ENCODE data around the gene ANO6.
"Not testable (repeated sequence)": the region's sequence is repeated elsewhere in the genome, so short reads cannot be mapped to it uniquely, and the experiment has no call there.

ANO6 gene

GRCh38 chr12:45260104-45260815 is 44.4 kb downstream of the ANO6 start:
- Histone ChIP-seq H3K36me3 (replicated peaks; ENCODE audit: insufficient read depth, low read length) (no peaks in the 10 kb centered on the region), H3K9ac (ENCODE audit: low read length) (no peak overlapping the region), H3K4me2 (ENCODE audit: low read depth, low read length) (no peak overlapping the region), H3K27ac (ENCODE audit: low read length) (no peak overlapping the region), H2AFZ (ENCODE audit: low read length) (no peak overlapping the region), H3K4me3 (ENCODE audit: low read length) (no peak overlapping the region), H3K9me2 (replicated peaks; ENCODE audit: insufficient read depth, low read length) (no peaks in the 10 kb centered on the region), H3K4me1 (ENCODE audit: low read length) (peaks cover 14% of the 10 kb centered on the region), H3K27me3 (replicated peaks; ENCODE audit: insufficient read depth, low read length) (no peaks in the 10 kb centered on the region), H3F3A (ENCODE audit: insufficient read depth, low read length) (peaks cover 4% of the 10 kb centered on the region; the same call in 1 of the 2 replicates), H4K20me1 (ENCODE audit: insufficient read depth, low read length) (no peaks in the 10 kb centered on the region), H3K9me3 (replicated peaks; ENCODE audit: insufficient read depth, low read length) (no peaks in the 10 kb centered on the region), H3K79me2 (ENCODE audit: low read length) (peaks cover 85% of the 10 kb centered on the region)
- no peak for DNase-seq
- TF ChIP-seq EZH2 (optimal IDR thresholded peaks at IDR 0.05; ENCODE audit: low read depth, low read length), result no peak
- TF ChIP-seq EZH2phosphoT487 (IDR thresholded peaks at IDR 0.05; ENCODE audit: low read length), result no peak
- TF ChIP-seq CTCF (IDR thresholded peaks at IDR 0.05; ENCODE audit: low read length), result no peak

- Histone ChIP-seq H3K36me3 (replicated peaks; ENCODE audit: insufficient read depth, low read length) (no peaks in the 10 kb centered on the region), H3K79me2 (ENCODE audit: low read length) (peaks cover 85% of the 10 kb centered on the region), H3K9ac (ENCODE audit: low read length) (no peak overlapping the region), H3K4me3 (ENCODE audit: low read length) (no peak overlapping the region), H3K4me2 (ENCODE audit: low read depth, low read length) (no peak overlapping the region), H3K9me3 (replicated peaks; ENCODE audit: insufficient read depth, low read length) (no peaks in the 10 kb centered on the region), H4K20me1 (ENCODE audit: insufficient read depth, low read length) (no peaks in the 10 kb centered on the region), H2AFZ (ENCODE audit: low read length) (no peak overlapping the region), H3K27ac (ENCODE audit: low read length) (no peak overlapping the region), H3K4me1 (ENCODE audit: low read length) (peaks cover 14% of the 10 kb centered on the region), H3K27me3 (replicated peaks; ENCODE audit: insufficient read depth, low read length) (no peaks in the 10 kb centered on the region), H3K9me2 (replicated peaks; ENCODE audit: insufficient read depth, low read length) (no peaks in the 10 kb centered on the region), H3F3A (ENCODE audit: insufficient read depth, low read length) (peaks cover 4% of the 10 kb centered on the region; the same call in 1 of the 2 replicates)
- TF ChIP-seq EZH2phosphoT487 (IDR thresholded peaks at IDR 0.05; ENCODE audit: low read length) (no peak), EZH2 (optimal IDR thresholded peaks at IDR 0.05; ENCODE audit: low read depth, low read length) (no peak), CTCF (IDR thresholded peaks at IDR 0.05; ENCODE audit: low read length) (no peak)
- DNase-seq, result no peak
These were observed 45.0 kb downstream of the ANO6 start for GRCh38 chr12:45260854-45261253.

- not testable (repeated sequence) for H3K36me3 ChIP-seq (replicated peaks; ENCODE audit: insufficient read depth, low read length); H3K9ac ChIP-seq (ENCODE audit: low read length); H3K27me3 ChIP-seq (replicated peaks; ENCODE audit: insufficient read depth, low read length); H3F3A ChIP-seq (ENCODE audit: insufficient read depth, low read length); H3K9me3 ChIP-seq (replicated peaks; ENCODE audit: insufficient read depth, low read length); H3K4me1 ChIP-seq (ENCODE audit: low read length); H4K20me1 ChIP-seq (ENCODE audit: insufficient read depth, low read length); H3K9me2 ChIP-seq (replicated peaks; ENCODE audit: insufficient read depth, low read length); H3K4me2 ChIP-seq (ENCODE audit: low read depth, low read length); H3K27ac ChIP-seq (ENCODE audit: low read length); DNase-seq; H2AFZ ChIP-seq (ENCODE audit: low read length); H3K4me3 ChIP-seq (ENCODE audit: low read length)
- peaks cover 87% of the 10 kb centered on the region for H3K79me2 ChIP-seq (ENCODE audit: low read length)
These were observed 46.3 kb downstream of the ANO6 start for GRCh38 chr12:45262185-45262584.

GRCh38 chr12:45263587-45263986 is 47.7 kb downstream of the ANO6 start:
- H3K9me3 ChIP-seq (replicated peaks; ENCODE audit: insufficient read depth, low read length), result no peaks in the 10 kb centered on the region
- H3K27ac ChIP-seq (ENCODE audit: low read length), result no peak overlapping the region
- no peak for TF ChIP-seq EZH2phosphoT487 (IDR thresholded peaks at IDR 0.05; ENCODE audit: low read length)
- TF ChIP-seq CTCF (IDR thresholded peaks at IDR 0.05; ENCODE audit: low read length), result no peak
- no peak for TF ChIP-seq EZH2 (optimal IDR thresholded peaks at IDR 0.05; ENCODE audit: low read depth, low read length)
- H3K4me1 ChIP-seq (ENCODE audit: low read length), result peaks cover 5% of the 10 kb centered on the region; the same call in 1 of the 2 replicates
- no peak overlapping the region for H3K9ac ChIP-seq (ENCODE audit: low read length)
- H2AFZ ChIP-seq (ENCODE audit: low read length), result no peak overlapping the region
- H3K79me2 ChIP-seq (ENCODE audit: low read length), result peaks cover 77% of the 10 kb centered on the region
- no peaks in the 10 kb centered on the region for H4K20me1 ChIP-seq (ENCODE audit: insufficient read depth, low read length)
- H3K4me2 ChIP-seq (ENCODE audit: low read depth, low read length), result no peak overlapping the region
- H3K27me3 ChIP-seq (replicated peaks; ENCODE audit: insufficient read depth, low read length), result no peaks in the 10 kb centered on the region
- H3K4me3 ChIP-seq (ENCODE audit: low read length), result no peak overlapping the region
- no peaks in the 10 kb centered on the region for H3K9me2 ChIP-seq (replicated peaks; ENCODE audit: insufficient read depth, low read length)
- no peaks in the 10 kb centered on the region for H3K36me3 ChIP-seq (replicated peaks; ENCODE audit: insufficient read depth, low read length)
- no peak for DNase-seq
- no peaks in the 10 kb centered on the region for H3F3A ChIP-seq (ENCODE audit: insufficient read depth, low read length)
